Hepatocyte (in vitro differentiated cells): ENCODE data around the gene RFPL2.

Source experiments
- EZH2 ChIP-seq: fragments of 200-600 bp; sonication (generic); IDR thresholded peaks from 2 replicates; pipeline ENCODE4 v1.6.1; 2016; ENCODE audit warnings: antibody characterized with exemption, mild to moderate bottlenecking, borderline replicate concordance
- TF ChIP-seq, protein P1 (sequence below): fragments of 200-600 bp; sonication (generic); IDR thresholded peaks from 2 replicates; pipeline ENCODE4 v1.5.1; 2016; ENCODE audit warnings: antibody characterized with exemption, mild to moderate bottlenecking; ENCODE audit not compliant: poor library complexity

DNA sequence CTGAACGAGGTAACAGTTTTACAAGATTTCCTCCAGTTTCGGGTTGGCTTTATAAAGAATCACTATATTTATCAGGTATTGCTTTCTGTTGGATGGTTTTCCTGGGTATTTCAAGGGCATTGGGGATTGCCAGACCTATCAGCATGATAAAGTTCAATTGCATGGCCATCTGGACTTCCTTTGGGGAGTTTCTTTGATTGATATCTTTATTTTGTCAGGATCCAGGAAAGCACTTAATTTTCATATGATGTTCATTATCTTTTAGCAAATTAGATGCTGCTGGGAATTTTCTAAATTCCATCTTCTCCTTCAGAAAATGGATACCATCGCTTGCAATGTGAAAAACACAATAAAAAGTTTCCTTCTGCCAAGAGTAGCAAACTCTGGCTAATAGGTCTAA is 21.2 kb downstream of the RFPL2 start:
- TF ChIP-seq, protein P1, sequence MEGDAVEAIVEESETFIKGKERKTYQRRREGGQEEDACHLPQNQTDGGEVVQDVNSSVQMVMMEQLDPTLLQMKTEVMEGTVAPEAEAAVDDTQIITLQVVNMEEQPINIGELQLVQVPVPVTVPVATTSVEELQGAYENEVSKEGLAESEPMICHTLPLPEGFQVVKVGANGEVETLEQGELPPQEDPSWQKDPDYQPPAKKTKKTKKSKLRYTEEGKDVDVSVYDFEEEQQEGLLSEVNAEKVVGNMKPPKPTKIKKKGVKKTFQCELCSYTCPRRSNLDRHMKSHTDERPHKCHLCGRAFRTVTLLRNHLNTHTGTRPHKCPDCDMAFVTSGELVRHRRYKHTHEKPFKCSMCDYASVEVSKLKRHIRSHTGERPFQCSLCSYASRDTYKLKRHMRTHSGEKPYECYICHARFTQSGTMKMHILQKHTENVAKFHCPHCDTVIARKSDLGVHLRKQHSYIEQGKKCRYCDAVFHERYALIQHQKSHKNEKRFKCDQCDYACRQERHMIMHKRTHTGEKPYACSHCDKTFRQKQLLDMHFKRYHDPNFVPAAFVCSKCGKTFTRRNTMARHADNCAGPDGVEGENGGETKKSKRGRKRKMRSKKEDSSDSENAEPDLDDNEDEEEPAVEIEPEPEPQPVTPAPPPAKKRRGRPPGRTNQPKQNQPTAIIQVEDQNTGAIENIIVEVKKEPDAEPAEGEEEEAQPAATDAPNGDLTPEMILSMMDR: no peak
- no peak for TF ChIP-seq EZH2
